Activated naive CD4-positive, alpha-beta T cell treated with anti-CD3 and anti-CD28 coated beads, Interleukin-2, amount 10 ng/mL, durations not matched to agents 7 days and 5 days (primary cell): Measurements from ENCODE around the gene SBNO2.

Experiments used
- CTCF ChIA-PET: fragments of 350-600 bp; sonication (Branson Sonifier 250); formaldehyde crosslinking; loops from one replicate; lab custom pipeline; 2021; ENCODE audit warnings: antibody characterized with exemption; lab: Charles Lee
- DNase-seq: peaks from one replicate; pipeline ENCODE4 v3.0.0-alpha.2; 2020
- H3K27ac Mint-ChIP-seq: one replicate; pipeline ENCODE4 v1.8.0; 2021; ENCODE audit warnings: mild to moderate bottlenecking, moderate library complexity, mixed read lengths
- H3K27me3 Mint-ChIP-seq: one replicate; pipeline ENCODE4 v1.8.0; 2021; ENCODE audit warnings: mild to moderate bottlenecking, mixed read lengths
- H3K36me3 Mint-ChIP-seq: one replicate; pipeline ENCODE4 v1.8.0; 2021; ENCODE audit warnings: mixed read lengths
- H3K4me1 Mint-ChIP-seq: one replicate; pipeline ENCODE4 v1.8.0; 2021; ENCODE audit warnings: mixed read lengths
- H3K4me3 Mint-ChIP-seq: one replicate; pipeline ENCODE4 v1.8.0; 2021; ENCODE audit warnings: mild to moderate bottlenecking, moderate library complexity, mixed read lengths
- H3K9me3 Mint-ChIP-seq: one replicate; pipeline ENCODE4 v1.8.0; 2021; ENCODE audit warnings: mixed read lengths

Gene SBNO2, protein sequence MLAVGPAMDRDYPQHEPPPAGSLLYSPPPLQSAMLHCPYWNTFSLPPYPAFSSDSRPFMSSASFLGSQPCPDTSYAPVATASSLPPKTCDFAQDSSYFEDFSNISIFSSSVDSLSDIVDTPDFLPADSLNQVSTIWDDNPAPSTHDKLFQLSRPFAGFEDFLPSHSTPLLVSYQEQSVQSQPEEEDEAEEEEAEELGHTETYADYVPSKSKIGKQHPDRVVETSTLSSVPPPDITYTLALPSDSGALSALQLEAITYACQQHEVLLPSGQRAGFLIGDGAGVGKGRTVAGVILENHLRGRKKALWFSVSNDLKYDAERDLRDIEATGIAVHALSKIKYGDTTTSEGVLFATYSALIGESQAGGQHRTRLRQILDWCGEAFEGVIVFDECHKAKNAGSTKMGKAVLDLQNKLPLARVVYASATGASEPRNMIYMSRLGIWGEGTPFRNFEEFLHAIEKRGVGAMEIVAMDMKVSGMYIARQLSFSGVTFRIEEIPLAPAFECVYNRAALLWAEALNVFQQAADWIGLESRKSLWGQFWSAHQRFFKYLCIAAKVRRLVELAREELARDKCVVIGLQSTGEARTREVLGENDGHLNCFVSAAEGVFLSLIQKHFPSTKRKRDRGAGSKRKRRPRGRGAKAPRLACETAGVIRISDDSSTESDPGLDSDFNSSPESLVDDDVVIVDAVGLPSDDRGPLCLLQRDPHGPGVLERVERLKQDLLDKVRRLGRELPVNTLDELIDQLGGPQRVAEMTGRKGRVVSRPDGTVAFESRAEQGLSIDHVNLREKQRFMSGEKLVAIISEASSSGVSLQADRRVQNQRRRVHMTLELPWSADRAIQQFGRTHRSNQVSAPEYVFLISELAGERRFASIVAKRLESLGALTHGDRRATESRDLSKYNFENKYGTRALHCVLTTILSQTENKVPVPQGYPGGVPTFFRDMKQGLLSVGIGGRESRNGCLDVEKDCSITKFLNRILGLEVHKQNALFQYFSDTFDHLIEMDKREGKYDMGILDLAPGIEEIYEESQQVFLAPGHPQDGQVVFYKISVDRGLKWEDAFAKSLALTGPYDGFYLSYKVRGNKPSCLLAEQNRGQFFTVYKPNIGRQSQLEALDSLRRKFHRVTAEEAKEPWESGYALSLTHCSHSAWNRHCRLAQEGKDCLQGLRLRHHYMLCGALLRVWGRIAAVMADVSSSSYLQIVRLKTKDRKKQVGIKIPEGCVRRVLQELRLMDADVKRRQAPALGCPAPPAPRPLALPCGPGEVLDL (N-terminal part only)

DNA sequence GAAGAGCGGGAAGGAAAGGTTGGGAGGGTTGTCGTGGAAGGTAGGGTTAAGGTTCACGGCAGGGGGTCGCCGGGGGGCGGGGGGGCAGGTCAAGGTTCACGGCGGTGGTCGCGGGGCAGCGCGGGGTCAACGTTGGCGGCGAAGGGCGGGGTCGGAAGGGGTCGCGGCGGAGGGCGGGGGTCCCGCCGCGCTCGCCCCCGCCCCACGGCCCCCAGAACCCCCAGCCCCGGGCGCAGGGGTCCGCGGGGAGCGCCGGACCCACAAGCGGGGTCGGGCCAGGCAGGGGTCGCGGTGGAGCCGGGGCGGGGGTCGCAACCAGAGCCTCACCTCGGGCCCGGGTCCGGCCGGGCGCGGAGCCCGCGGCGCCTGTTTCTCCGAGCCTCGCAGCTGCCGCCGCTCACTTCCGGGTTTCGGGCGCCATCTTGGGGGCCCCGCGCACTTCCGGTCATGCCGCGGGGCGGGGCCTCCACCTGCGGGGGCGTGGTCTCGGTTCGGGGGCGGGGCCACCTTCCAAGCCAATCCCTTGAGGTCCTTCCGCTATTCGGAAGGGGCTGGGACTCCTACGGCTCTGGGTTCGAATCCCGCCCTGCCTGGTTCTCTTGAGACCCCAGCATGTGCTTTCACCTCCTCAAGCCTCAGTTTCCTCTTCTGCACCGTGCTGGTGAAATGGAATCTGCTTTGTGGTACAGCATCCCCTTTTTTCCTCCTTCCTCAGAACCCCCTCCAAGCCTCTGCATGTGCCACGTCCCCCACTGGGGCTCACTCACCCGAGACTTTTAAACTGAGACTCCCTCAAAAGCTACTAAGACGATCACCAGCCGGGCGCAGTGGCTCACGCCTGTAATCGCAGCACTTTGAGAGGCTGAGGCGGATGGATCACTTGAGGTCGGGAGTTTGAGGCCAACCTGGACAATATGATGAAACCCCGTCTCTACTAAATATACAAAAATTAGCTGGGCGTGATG is at the start of gene SBNO2:
Gene SBNO2, minus strand, starts transcription at position 424 of the 965 bp plus-strand sequence. CDS start 19,992 bp downstream, outside the sequence.
- Mint-ChIP-seq H3K9me3 (no peaks in the 10 kb centered on the region), H3K4me1 (peaks cover 44% of the 10 kb centered on the region), H3K27ac (peak within 1 kb of the TSS; percentile 94), H3K4me3 (peak within 1 kb of the TSS; percentile 93), H3K36me3 (peaks cover 10% of the 10 kb centered on the region), H3K27me3 (peaks cover 24% of the 10 kb centered on the region)
- DNase-seq, result peak; percentile 92
- CTCF ChIA-PET, result no interaction called here

DNA sequence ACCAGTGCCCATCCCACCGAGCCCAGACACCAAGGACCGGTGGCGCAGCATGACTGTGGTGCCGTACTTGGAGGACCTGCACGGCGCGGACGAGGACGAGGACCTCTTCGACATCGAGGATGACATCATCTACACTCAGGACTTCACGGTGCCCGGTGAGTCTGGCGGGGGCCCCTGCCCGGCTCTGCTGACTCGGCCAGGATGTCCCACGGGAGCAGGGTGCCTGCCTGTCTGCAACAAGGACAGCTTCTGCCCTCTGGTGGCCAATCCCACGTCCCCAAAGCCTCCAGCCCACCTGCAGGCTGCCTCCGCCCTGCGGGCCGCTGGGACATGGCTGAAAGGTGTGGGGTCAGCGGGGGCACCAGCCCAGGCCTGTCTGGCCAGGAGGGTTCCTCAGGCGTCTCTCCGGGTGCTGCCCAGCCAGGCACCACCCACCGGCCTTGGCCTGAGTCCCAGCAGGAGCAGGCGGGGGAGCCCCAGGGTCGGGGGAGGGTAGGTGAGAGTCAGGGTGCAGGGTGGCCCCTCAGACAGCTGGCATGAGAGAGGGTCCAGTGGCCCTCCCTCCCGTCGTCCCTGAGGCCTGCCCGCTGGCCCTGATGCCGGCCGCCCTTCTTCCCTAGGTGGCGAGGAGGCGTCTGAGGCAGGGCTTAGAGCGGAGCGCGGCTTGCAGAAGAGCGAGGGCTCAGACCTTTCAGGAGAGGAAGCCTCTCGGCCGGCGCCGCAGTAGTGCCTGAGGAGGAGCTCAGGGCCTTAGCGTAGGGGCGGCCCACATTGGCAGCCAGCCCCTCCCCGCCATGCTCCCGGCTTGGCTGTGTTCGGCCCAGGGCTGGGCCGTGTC is 49.2 kb upstream of the SBNO2 start:
- H3K27ac Mint-ChIP-seq, result no peak overlapping the region
- H3K9me3 Mint-ChIP-seq, result no peaks in the 10 kb centered on the region
- DNase-seq, result peak; percentile 63
- H3K27me3 Mint-ChIP-seq, result no peaks in the 10 kb centered on the region
- CTCF ChIA-PET, result interaction anchor here (1.4 to 1.7 kb wide), 3 partner anchors 9 to 111 kb away, joined by 3 read pairs; no protein-coding TSS in a partner anchor
- peaks cover 7% of the 10 kb centered on the region for H3K36me3 Mint-ChIP-seq
- H3K4me3 Mint-ChIP-seq, result no peak overlapping the region
- no peaks in the 10 kb centered on the region for H3K4me1 Mint-ChIP-seq

DNA sequence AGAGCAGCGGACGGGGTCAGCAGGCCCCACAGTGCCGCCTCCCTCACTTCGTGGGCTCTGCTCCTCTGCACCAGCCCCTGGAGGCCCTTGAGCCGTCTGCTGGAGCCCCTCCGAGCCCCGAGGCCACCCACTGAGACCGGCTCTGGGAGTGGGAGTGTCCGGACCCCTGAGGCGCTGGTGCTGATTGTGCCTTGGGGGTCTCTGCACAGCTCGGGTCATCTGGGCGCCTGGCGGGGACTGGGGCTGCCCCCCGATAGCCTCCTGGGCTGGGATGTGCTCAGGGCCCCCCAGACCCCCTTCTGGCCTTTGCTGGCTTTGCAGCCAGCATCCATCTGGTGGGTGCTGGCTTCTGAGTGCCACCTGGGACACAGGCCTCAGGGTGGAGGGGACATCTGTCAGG is 48.3 kb upstream of the SBNO2 start:
- no peaks in the 10 kb centered on the region for H3K27me3 Mint-ChIP-seq
- no peak overlapping the region for H3K4me3 Mint-ChIP-seq
- CTCF ChIA-PET, result interaction anchor here (1.4 to 1.7 kb wide), 2 partner anchors 9 to 110 kb away, joined by 3 read pairs; no protein-coding TSS in a partner anchor

DNA sequence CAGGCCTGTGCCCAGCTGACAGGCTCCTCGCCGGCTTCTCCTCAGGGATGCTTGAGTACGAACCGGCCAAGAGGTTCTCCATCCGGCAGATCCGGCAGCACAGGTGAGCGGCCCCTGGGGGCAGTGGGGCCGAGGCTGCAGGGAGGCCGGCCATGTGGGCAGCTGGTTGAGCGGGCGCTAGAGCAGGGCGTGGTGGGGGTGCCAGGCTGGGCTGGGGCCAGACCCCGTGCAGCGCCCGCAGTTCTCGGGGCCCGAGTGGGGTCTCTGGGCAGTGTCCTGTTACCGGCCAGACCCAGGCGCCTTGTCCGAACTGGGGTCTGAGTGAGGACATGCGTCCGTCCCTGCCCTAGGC is 47.8 kb upstream of the SBNO2 start:
- Mint-ChIP-seq H3K4me1 (peaks cover 2% of the 10 kb centered on the region), H3K36me3 (peaks cover 4% of the 10 kb centered on the region), H3K27ac (no peak overlapping the region), H3K4me3 (no peak overlapping the region), H3K27me3 (no peaks in the 10 kb centered on the region), H3K9me3 (no peaks in the 10 kb centered on the region)
- no peak for DNase-seq
- CTCF ChIA-PET, result interaction anchor here (1.3 to 1.7 kb wide), 2 partner anchors 109 to 233 kb away, joined by 3 read pairs; no protein-coding TSS in a partner anchor

More for the DNA sequence above, 48.3 kb upstream of the SBNO2 start:
- H3K4me1 Mint-ChIP-seq, result peaks cover 2% of the 10 kb centered on the region
- H3K9me3 Mint-ChIP-seq, result no peaks in the 10 kb centered on the region
- no peak overlapping the region for H3K27ac Mint-ChIP-seq
- DNase-seq, result no peak
- peaks cover 4% of the 10 kb centered on the region for H3K36me3 Mint-ChIP-seq

DNA sequence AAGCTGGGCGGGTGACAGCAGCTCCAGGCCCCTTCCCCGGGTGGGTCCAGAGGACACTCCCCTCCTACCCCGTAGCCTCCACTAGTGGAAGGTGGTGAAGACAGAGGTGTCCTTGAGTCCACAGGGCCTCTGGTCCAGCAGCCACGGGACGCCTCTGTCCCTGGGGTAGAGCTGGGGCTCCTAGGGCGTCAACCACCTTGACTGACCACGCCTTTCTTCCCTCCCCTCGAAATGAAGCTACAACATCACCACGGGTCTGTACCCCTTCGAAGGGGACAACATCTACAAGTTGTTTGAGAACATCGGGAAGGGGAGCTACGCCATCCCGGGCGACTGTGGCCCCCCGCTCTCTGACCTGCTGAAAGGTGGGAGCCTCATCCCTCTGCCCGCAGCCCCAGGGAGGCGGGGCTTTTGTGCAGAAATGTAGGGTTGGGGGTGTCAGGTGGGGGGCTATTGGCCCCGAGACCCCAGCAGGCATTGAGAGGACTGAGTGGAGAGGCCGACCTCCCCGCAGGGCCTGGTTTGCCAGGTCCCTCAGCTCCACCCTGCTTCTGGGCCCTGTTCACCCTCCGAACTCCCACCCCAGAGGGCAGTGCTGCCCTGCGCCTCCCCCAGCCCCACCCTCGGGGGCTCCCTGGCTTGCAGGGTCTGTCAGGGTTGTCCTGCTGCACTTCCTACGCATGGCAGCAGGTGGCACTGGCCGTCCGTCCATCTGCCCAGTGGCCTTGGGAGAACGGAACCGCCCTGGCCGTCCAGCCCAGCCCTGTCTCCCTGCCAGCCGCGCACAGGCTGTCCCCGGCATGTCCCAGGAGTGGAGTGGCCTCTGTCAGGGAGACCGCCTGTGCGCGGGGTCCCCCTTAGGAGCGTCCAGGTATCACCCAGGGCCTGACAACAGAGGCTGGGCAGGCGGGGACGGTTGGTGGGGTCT is 47.2 kb upstream of the SBNO2 start:
- no peak overlapping the region for H3K27ac Mint-ChIP-seq
- no peaks in the 10 kb centered on the region for H3K9me3 Mint-ChIP-seq
- CTCF ChIA-PET, result interaction anchor here (1.3 to 1.7 kb wide), 2 partner anchors 109 to 232 kb away, joined by 3 read pairs; no protein-coding TSS in a partner anchor
- no peaks in the 10 kb centered on the region for H3K27me3 Mint-ChIP-seq
- peaks cover 4% of the 10 kb centered on the region for H3K36me3 Mint-ChIP-seq
- H3K4me1 Mint-ChIP-seq, result peaks cover 2% of the 10 kb centered on the region
- H3K4me3 Mint-ChIP-seq, result no peak overlapping the region
- DNase-seq, result no peak

DNA sequence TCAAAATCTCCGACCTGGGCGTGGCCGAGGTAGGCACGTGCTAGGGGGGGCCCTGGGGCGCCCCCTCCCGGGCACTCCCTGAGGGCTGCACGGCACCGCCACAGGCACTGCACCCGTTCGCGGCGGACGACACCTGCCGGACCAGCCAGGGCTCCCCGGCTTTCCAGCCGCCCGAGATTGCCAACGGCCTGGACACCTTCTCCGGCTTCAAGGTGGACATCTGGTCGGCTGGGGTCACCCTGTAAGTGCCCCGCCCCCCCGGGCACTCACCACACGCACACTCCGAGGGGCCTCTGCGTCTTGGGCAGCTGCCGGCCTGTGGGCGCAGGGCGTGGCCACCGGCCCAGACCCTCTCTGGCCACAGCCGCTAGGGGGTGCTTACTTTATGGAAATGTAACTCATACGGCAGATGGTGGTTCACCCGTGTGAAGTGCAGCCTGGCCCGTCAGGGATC is 46.4 kb upstream of the SBNO2 start:
- Mint-ChIP-seq H3K27ac (no peak overlapping the region), H3K4me3 (no peak overlapping the region), H3K9me3 (no peaks in the 10 kb centered on the region), H3K27me3 (no peaks in the 10 kb centered on the region), H3K36me3 (peaks cover 6% of the 10 kb centered on the region), H3K4me1 (peaks cover 6% of the 10 kb centered on the region)
- CTCF ChIA-PET, result interaction anchor here (1.3 kb wide), 1 partner anchor 231 kb away, joined by 3 read pairs; no protein-coding TSS in a partner anchor
- no peak for DNase-seq

DNA sequence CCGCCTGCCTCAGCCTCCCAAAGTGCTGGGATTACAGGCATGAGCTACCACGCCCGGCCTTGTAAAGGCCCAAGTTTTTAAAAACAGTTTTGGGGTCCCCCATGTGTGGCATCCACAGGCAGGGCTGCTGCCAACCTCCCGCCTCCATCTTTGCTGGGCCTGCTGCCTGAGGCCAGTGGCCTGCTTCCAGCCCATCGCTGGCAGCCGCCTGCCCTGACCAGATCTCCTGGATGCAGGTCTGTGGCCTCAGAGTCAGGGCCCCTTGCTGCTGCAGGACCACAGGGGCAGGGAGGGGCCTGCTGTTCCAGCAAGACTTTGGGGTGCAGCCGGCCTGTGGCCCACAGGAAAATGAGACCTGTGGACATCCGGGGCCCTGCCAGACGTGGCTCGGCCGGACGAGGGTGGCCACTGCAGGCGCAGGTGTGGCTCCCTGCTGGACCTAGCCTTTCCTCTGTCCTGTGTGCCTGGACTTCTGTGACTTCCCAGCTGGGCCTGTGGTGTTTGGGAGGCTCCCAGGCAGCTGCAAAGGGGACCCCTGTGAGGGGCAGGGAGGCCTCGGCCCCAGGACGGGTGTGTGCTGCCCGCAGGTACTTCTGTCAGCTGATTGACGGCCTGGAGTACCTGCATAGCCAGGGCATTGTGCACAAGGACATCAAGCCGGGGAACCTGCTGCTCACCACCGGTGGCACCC is 45.9 kb upstream of the SBNO2 start:
- H3K27ac Mint-ChIP-seq, result no peak overlapping the region
- peaks cover 6% of the 10 kb centered on the region for H3K4me1 Mint-ChIP-seq
- no peak overlapping the region for H3K4me3 Mint-ChIP-seq
- no peak for DNase-seq
- CTCF ChIA-PET, result no interaction called here
- no peaks in the 10 kb centered on the region for H3K9me3 Mint-ChIP-seq
- H3K36me3 Mint-ChIP-seq, result peaks cover 6% of the 10 kb centered on the region
- no peaks in the 10 kb centered on the region for H3K27me3 Mint-ChIP-seq

DNA sequence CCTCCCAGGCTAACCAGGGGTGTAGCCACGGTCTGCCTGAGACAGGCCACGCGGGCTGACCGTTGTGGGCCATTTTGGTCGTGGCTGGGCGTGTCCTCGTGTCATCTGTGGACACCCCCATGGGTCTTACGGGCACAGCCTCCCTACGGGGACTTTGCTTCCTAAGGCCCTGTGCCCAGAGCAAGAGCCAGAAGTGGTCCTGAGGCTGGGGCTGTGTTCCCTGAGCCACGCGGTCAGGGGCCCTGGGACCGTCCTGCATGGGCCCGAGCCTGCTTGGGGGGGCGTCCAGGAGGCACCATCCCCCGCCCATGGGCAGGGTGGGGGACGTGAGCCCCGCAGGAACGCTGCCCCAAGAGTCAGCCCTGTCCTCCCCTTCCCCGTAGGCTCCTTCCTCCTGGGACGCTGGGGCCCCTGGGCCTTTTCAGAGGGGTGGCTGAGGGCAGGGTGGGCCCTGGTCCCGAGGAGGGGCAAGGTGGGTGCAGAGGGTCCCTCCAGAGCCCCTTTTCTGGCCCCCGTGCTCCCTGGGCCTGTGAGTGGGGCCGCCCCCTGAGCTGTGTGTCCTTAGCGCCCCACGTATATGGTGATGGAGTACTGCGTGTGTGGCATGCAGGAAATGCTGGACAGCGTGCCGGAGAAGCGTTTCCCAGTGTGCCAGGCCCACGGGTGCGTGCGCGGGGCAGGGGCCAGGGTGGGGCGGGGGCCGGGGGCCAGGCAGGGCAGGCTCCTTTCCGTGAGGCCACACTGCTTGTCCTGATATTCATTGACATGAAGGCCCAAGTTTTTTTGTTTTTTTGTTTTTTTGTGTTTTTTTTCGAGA is 44.9 kb upstream of the SBNO2 start:
- Mint-ChIP-seq H3K9me3 (no peaks in the 10 kb centered on the region), H3K36me3 (peaks cover 8% of the 10 kb centered on the region), H3K27ac (no peak overlapping the region), H3K27me3 (no peaks in the 10 kb centered on the region), H3K4me1 (peaks cover 11% of the 10 kb centered on the region), H3K4me3 (no peak overlapping the region)
- CTCF ChIA-PET, result interaction anchor here (1.5 kb wide), 1 partner anchor 25 kb away, joined by 5 read pairs; no protein-coding TSS in a partner anchor
- DNase-seq, result no peak

DNA sequence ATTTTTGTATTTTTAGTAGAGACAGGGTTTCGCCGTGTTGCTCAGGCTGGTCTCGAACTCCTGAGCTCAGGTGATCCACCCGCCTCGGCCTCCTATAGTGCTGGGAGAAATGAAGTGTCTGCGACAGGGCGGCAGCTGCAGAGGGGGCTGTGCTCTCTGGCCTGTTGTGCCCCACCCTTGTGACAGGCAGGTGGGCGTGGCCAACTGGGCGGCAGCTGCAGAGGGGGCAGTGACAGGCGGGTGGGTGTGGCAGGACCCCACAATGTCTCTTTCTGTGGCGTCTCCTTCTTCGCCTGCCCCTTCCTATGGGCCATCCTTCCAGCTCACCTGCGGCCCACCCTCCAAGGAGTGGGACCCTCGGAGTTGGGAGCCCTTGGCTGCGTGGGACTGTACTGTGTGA is 43.3 kb upstream of the SBNO2 start:
- Mint-ChIP-seq H3K9me3 (no peaks in the 10 kb centered on the region), H3K36me3 (peaks cover 17% of the 10 kb centered on the region), H3K27ac (peak overlapping the region; percentile 67), H3K4me1 (peaks cover 20% of the 10 kb centered on the region), H3K27me3 (no peaks in the 10 kb centered on the region), H3K4me3 (no peak overlapping the region)
- CTCF ChIA-PET, result interaction anchor here (0.6 to 1.6 kb wide), 4 partner anchors 27 to 140 kb away, joined by 3 to 5 read pairs (median 4); no protein-coding TSS in a partner anchor
- DNase-seq, result no peak

DNA sequence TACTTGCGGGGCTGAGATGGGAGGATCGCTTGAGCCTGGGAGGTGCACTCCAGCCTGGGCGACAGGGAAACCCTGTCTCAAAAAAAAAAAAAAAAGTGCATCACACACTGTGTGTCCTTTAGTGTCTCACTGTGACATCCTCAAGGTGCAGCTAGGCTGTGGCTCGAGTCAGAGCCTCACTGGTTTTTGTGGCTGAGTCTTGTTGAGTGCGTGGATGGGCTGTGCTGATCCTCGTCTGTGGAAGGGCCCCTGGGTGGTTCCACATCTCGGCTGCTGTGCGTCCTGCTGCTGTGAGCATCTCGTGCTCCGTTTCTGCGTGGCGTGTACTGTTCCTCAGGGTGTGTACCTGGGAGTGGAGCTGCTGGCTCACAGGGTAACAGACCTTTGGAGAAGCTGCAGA is 42.7 kb upstream of the SBNO2 start:
- no peaks in the 10 kb centered on the region for H3K9me3 Mint-ChIP-seq
- CTCF ChIA-PET, result interaction anchor here (0.6 to 1.6 kb wide), 3 partner anchors 50 to 140 kb away, joined by 3 to 4 read pairs (median 3); no protein-coding TSS in a partner anchor
- no peak overlapping the region for H3K4me3 Mint-ChIP-seq
- H3K36me3 Mint-ChIP-seq, result peaks cover 17% of the 10 kb centered on the region
- H3K27me3 Mint-ChIP-seq, result no peaks in the 10 kb centered on the region
- peak overlapping the region; percentile 14 for H3K27ac Mint-ChIP-seq
- H3K4me1 Mint-ChIP-seq, result peaks cover 21% of the 10 kb centered on the region
- no peak for DNase-seq
